K562 (cell line): Measurements from ENCODE around the gene TOR1A. TPM values are rescaled to one million over a fixed set of nuclear protein-coding genes. Genes with fewer than 3 reads are reported as not detected.

Source experiments
- ATAC-seq: fragments of 200-7000 bp; cut with Tn5 transposase; 3 replicates; pipeline ENCODE4 v1.9.1; 2020; ENCODE audit warnings: moderate library complexity
- BruUV-seq: library from RNA; stranded (reverse); fragments of 400-500 nt; replicated peaks from 2 replicates; lab custom pipeline; 2021; lab: Mats Ljungman, UMichigan
- CTCF ChIA-PET: fragments of 300-600 bp; formaldehyde crosslinking; extraction: SDS; loops from one replicate; lab custom pipeline; 2021; ENCODE audit warnings: low intra/inter-chr PET ratio; lab: Yijun Ruan, JAX
- POLR2A ChIA-PET: fragments of 300-600, 350-650 bp; sonication (Branson Sonifier 250); formaldehyde crosslinking; extraction: SDS; loops from one replicate; lab custom pipeline; 2021; ENCODE audit warnings: antibody characterized with exemption, inconsistent platforms; lab: Yijun Ruan, JAX
- DNase-seq, 4 experiments: peaks; one replicate each; pipeline versions ENCODE4 v3.0.0 to v3.0.0-alpha.2; 2011 to 2018; ENCODE audit warnings: low spot score in 3 of 4, mixed read lengths in 3 of 4; ENCODE audit errors: extremely low read depth in 1 of 4
- FAIRE-seq: peaks from 2 replicates; lab custom pipeline; 2011; peaks lifted over from hg19 to GRCh38; lab: Jason Lieb, UNC
- H2AFZ ChIP-seq: 2 replicates; pipeline ENCODE4 v1.6.0; 2011; ENCODE audit warnings: low read depth, low read length, control low read depth, inconsistent platforms
- H3K27ac ChIP-seq: fragments of 200-600 bp; 3 replicates; pipeline ENCODE4 v1.8.0; 2011; ENCODE audit warnings: low read depth, mild to moderate bottlenecking, control low read depth, inconsistent platforms, low read length, moderate library complexity, mixed read lengths; ENCODE audit errors: extremely low read depth
- H3K27me3 ChIP-seq, 2 experiments: fragments of 300-600 bp in 1 of 2; 2 replicates in 1 of 2; 3 replicates in 1 of 2; pipeline versions ENCODE4 v1.6.0 to v1.8.0; 2011; ENCODE audit warnings: inconsistent platforms in 2 of 2, low read length in 2 of 2, mild to moderate bottlenecking in 1 of 2, mixed read lengths in 1 of 2, moderate library complexity in 1 of 2; ENCODE audit not compliant: control insufficient read depth in 2 of 2, insufficient read depth in 2 of 2
- H3K36me3 ChIP-seq: fragments of 300-600 bp; 3 replicates; pipeline ENCODE4 v1.8.0; 2011; ENCODE audit warnings: mild to moderate bottlenecking, low read length, inconsistent platforms; ENCODE audit not compliant: control insufficient read depth, insufficient read depth
- H3K4me1 ChIP-seq, 2 experiments: fragments of 200-600 bp in 1 of 2; replicated peaks in 1 of 2; 2 replicates in 1 of 2; 3 replicates in 1 of 2; pipeline versions ENCODE4 v1.5.1 to v1.8.0; 2011; ENCODE audit warnings: inconsistent platforms in 2 of 2, low read length in 2 of 2, mild to moderate bottlenecking in 1 of 2, mixed read lengths in 1 of 2, moderate library complexity in 1 of 2; ENCODE audit not compliant: control insufficient read depth in 2 of 2, insufficient read depth in 2 of 2
- H3K4me2 ChIP-seq: 2 replicates; pipeline ENCODE4 v1.6.1; 2011; ENCODE audit warnings: low read length, control low read depth, inconsistent platforms, mixed read lengths; ENCODE audit not compliant: insufficient read depth
- H3K4me3 ChIP-seq: fragments of 200-600 bp; sonication (generic), shearing (Covaris generic); 2 replicates; pipeline ENCODE4 v1.5.1; 2016; ENCODE audit warnings: control low read depth, inconsistent platforms
- H3K79me2 ChIP-seq: fragments of 200-600 bp; 3 replicates; pipeline ENCODE4 v1.8.0; 2011; ENCODE audit warnings: low read length, inconsistent platforms; ENCODE audit not compliant: control insufficient read depth, insufficient read depth
- H3K9ac ChIP-seq, 2 experiments: 2 replicates each; pipeline versions ENCODE4 v1.6.0 to v1.6.1; 2011; ENCODE audit warnings: low read depth in 2 of 2, low read length in 2 of 2, control low read depth in 1 of 2, inconsistent platforms in 1 of 2, mild to moderate bottlenecking in 1 of 2, mixed read lengths in 1 of 2; ENCODE audit not compliant: insufficient read depth in 1 of 2
- H3K9me1 ChIP-seq: one replicate; pipeline ENCODE4 v1.6.0; 2011; ENCODE audit warnings: inconsistent platforms, mild to moderate bottlenecking, low read length, moderate library complexity; ENCODE audit not compliant: control insufficient read depth, insufficient read depth
- H3K9me3 ChIP-seq: replicated peaks from 2 replicates; pipeline ENCODE4 v1.5.1; 2011; ENCODE audit warnings: low read depth, low read length, inconsistent platforms; ENCODE audit not compliant: control insufficient read depth, insufficient read depth
- H4K20me1 ChIP-seq: replicated peaks from 2 replicates; pipeline ENCODE4 v1.6.1; 2011; ENCODE audit warnings: low read length, inconsistent platforms, mixed read lengths; ENCODE audit not compliant: control insufficient read depth, insufficient read depth
- FOXK1 ChIP-seq: sonication (generic); formaldehyde crosslinking; IDR thresholded peaks from 2 replicates; pipeline ENCODE4 v1.8.0; 2022; ENCODE audit warnings: missing genetic modification reagents, mild to moderate bottlenecking, borderline replicate concordance
- HDAC3 ChIP-seq: fragments of 450-650 bp; IDR thresholded peaks from 2 replicates; pipeline ENCODE4 v1.6.1; 2018; ENCODE audit warnings: borderline replicate concordance, mild to moderate bottlenecking, moderate library complexity; ENCODE audit not compliant: partially characterized antibody
- IFI16 ChIP-seq: fragments of 250-450 bp; sonication (Bioruptor Pico); IDR thresholded peaks from 2 replicates; pipeline ENCODE4 v2.1.2; 2022; ENCODE audit warnings: mild to moderate bottlenecking, inconsistent platforms
- THRB ChIP-seq: fragments of 450-650 bp; formaldehyde crosslinking; conservative IDR thresholded peaks from 2 replicates; pipeline ENCODE4 v1.4.0; 2022; ENCODE audit warnings: mild to moderate bottlenecking, missing genetic modification characterization
- ZNF282 ChIP-seq: sonication (generic); formaldehyde crosslinking; IDR thresholded peaks from 2 replicates; pipeline ENCODE4 v1.8.1; 2023; ENCODE audit warnings: missing genetic modification reagents
- WGBS: fragments of 100-300 bp; shearing (Covaris generic); methylation state at CpG from one replicate; pipeline ENCODE4 v1.1.6; 2016; ENCODE audit warnings: low coverage, mixed read lengths; ENCODE audit not compliant: insufficient coverage; ENCODE audit errors: missing lambda C conversion rate; 5-methylcytosine and 5-hydroxymethylcytosine counted together
- in situ Hi-C: fragments of 300-500 bp; cut with MboI; formaldehyde crosslinking; loops from 4 replicates; pipeline ENCODE4 v1.15.0; 2018; ENCODE audit warnings: inconsistent platforms, mixed read lengths
- intact Hi-C: fragments of 100-400 bp; cut with micrococcal nuclease; formaldehyde crosslinking; loops from 2 replicates; pipeline ENCODE4 v1.14.2; 2022
- polyA plus RNA-seq, 8 experiments: library from polyadenylated mRNA; depleted of rRNA in 4 of 8; stranded (reverse) in 5 of 8; unstranded in 3 of 8; fragments of >200 nt; fragmentation: Nextera tagmentation in 2 of 8; fragmentation: Illumina TruSeq in 1 of 8; extraction: Ambion mirVana in 2 of 8; extraction: Trizol in 1 of 8; gene quantifications; 2 replicates each; pipeline versions ENCODE4 v1.2.1 to v1.2.3, GENCODE V29; 2011 to 2014; ENCODE audit warnings: inconsistent platforms in 1 of 8, missing spikeins in 1 of 8
- total RNA-seq, 7 experiments: library from RNA; depleted of rRNA in 6 of 7; stranded (reverse); fragments of >200 nt in 6 of 7; fragmentation: Illumina TruSeq in 2 of 7; extraction: Trizol in 2 of 7; gene quantifications; 2 replicates each; pipeline versions ENCODE4 v1.2.1 to v1.2.3, GENCODE V29; 2011 to 2021; ENCODE audit warnings: low replicate concordance in 1 of 7

Gene TOR1A
- total and polyA plus RNA-seq, 9 of the 15 experiments (the other 6 are each of a cell fraction or from before 2014, with no cell fraction given) = 4.5 to 85.8 (median 51.3) TPM

- Histone ChIP-seq H3K4me3 (no peak overlapping the region), H3K4me2 (no peak overlapping the region), H3K79me2 (peaks cover 6% of the 10 kb centered on the region; the same call in 2 of the 3 replicates), H2AFZ (no peak overlapping the region), H3K27ac (no peak overlapping the region), H3K36me3 (peaks cover 74% of the 10 kb centered on the region), H3K27me3 (no peaks in the 10 kb centered on the region), H3K9me1 (no peaks in the 10 kb centered on the region), H3K9ac (no peak overlapping the region), H4K20me1 (no peaks in the 10 kb centered on the region), H3K4me1 (peaks cover 0 to 4% of the 10 kb centered on the region in 2 experiments; a peak in 2 of 5 replicates), H3K9me3 (no peaks in the 10 kb centered on the region)
- DNase-seq (no peak), ATAC-seq (no peak), FAIRE-seq (no peak)
- TF ChIP-seq THRB (no peak), ZNF282 (CRISPR knock-in tag) (no peak), FOXK1 (no peak), HDAC3 (no peak), IFI16 (no peak)
- CTCF ChIA-PET = interaction anchor here (0.7 kb wide), 1 partner anchor 24 kb away, joined by 3 read pairs; no protein-coding TSS in a partner anchor
- in situ Hi-C loops = no loop called here
- POLR2A ChIA-PET = interaction anchor here (0.6 to 7.5 kb wide), 6 partner anchors 11 to 1666 kb away, joined by 3 to 91 read pairs (median 3); no protein-coding TSS in a partner anchor
- no TSS peak for BruUV-seq
- WGBS = 92% methylated on average over 6 of the region's 6 CpGs
- intact Hi-C loops = no loop called here
Measured at GRCh38 chr9:129850821-129851550, 27.1 kb upstream of the TOR1A start.
